Neural crest cell (in vitro differentiated cells): ENCODE results near the gene FARSB. TPM values are rescaled to one million over a fixed set of nuclear protein-coding genes. Genes with fewer than 3 reads are reported as not detected.

Experiments
- DNase-seq: peaks from one replicate; pipeline ENCODE4 v3.0.0; 2021; ENCODE audit warnings: low read depth, mixed read lengths, low spot score
- H3K27ac Mint-ChIP-seq: one replicate; pipeline ENCODE4 v1.8.0; 2021; ENCODE audit warnings: mild to moderate bottlenecking, mixed read lengths; ENCODE audit not compliant: unreplicated experiment
- H3K27me3 Mint-ChIP-seq: 2 replicates; pipeline ENCODE4 v1.8.0; 2021; ENCODE audit warnings: low read depth, mild to moderate bottlenecking, mixed read lengths
- H3K36me3 Mint-ChIP-seq: 2 replicates; pipeline ENCODE4 v1.8.0; 2021; ENCODE audit warnings: low read depth, mild to moderate bottlenecking, mixed read lengths
- H3K4me1 Mint-ChIP-seq: 2 replicates; pipeline ENCODE4 v1.8.0; 2021; ENCODE audit warnings: mixed read lengths
- H3K4me3 Mint-ChIP-seq: one replicate; pipeline ENCODE4 v1.8.0; 2021; ENCODE audit warnings: mild to moderate bottlenecking, mixed read lengths
- H3K9me3 Mint-ChIP-seq: 2 replicates; pipeline ENCODE4 v1.8.0; 2021; ENCODE audit warnings: mixed read lengths
- total RNA-seq: library from RNA; stranded (reverse); gene quantifications from 2 replicates; pipeline ENCODE4 v1.2.1, GENCODE V29; 2021
- TF ChIP-seq, protein P1 (sequence below): fragments of 200-600 bp; sonication (generic); conservative IDR thresholded peaks from 2 replicates; pipeline ENCODE4 v1.5.0; 2021; ENCODE audit warnings: antibody characterized with exemption, mild to moderate bottlenecking

The FARSB gene
- total RNA-seq, 1 donor from 2014 or later, result 38.7 TPM

GRCh38 chr2:222606306-222606705 is 49.6 kb downstream of the FARSB start:
- no peak for DNase-seq
- Mint-ChIP-seq H3K4me1 (peaks cover 3% of the 10 kb centered on the region), H3K36me3 (peaks cover 2% of the 10 kb centered on the region), H3K27me3 (no peaks in the 10 kb centered on the region), H3K9me3 (no peaks in the 10 kb centered on the region), H3K4me3 (no peak overlapping the region), H3K27ac (peak overlapping the region; percentile 30)
- TF ChIP-seq, protein P1, sequence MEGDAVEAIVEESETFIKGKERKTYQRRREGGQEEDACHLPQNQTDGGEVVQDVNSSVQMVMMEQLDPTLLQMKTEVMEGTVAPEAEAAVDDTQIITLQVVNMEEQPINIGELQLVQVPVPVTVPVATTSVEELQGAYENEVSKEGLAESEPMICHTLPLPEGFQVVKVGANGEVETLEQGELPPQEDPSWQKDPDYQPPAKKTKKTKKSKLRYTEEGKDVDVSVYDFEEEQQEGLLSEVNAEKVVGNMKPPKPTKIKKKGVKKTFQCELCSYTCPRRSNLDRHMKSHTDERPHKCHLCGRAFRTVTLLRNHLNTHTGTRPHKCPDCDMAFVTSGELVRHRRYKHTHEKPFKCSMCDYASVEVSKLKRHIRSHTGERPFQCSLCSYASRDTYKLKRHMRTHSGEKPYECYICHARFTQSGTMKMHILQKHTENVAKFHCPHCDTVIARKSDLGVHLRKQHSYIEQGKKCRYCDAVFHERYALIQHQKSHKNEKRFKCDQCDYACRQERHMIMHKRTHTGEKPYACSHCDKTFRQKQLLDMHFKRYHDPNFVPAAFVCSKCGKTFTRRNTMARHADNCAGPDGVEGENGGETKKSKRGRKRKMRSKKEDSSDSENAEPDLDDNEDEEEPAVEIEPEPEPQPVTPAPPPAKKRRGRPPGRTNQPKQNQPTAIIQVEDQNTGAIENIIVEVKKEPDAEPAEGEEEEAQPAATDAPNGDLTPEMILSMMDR, result no peak

DNA sequence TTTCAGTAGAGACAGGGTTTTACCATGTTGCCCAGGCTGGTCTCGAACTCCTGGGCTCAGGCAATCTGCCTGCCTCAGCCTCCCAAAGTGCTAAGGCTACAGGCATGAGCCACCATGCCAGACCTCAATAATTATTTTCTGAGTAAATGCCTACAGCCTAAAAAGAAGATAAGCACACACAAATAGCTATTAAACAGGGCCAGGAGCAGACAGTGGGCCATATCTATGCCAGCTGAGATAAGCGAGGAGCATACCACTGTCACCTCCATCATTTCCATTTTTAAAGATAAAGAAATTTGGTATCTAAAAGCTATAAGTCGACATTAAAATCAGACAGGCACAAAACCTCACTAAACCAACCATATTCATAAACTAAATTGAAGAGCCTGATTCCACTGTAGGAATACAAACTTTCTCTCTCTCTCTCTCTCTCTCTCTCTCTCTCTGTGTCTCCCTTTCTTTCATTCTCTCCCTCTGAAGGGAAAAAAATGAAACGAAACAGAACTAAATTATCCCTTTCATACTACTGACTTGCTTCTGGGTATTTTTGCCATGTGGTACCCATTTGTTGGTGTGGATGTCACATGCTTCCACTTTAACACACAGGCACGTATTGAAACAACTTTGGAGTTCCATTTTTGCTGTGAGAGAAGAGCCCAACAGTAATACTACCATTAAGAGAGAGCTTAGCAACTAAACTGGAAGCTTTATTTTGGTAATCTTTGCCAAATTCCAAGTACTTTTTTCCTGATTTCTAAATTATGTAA is 51.0 kb downstream of the FARSB start:
- Mint-ChIP-seq H3K27ac (no peak overlapping the region), H3K4me3 (no peak overlapping the region), H3K36me3 (peaks cover 2% of the 10 kb centered on the region), H3K9me3 (no peaks in the 10 kb centered on the region), H3K4me1 (peaks cover 3% of the 10 kb centered on the region), H3K27me3 (no peaks in the 10 kb centered on the region)
- no peak for DNase-seq
- TF ChIP-seq, protein P1, result no peak

- TF ChIP-seq, protein P1, result no peak
- no peaks in the 10 kb centered on the region for H3K27me3 Mint-ChIP-seq
- H3K4me1 Mint-ChIP-seq, result peaks cover 3% of the 10 kb centered on the region
- no peak overlapping the region for H3K4me3 Mint-ChIP-seq
- H3K9me3 Mint-ChIP-seq, result no peaks in the 10 kb centered on the region
- peaks cover 2% of the 10 kb centered on the region for H3K36me3 Mint-ChIP-seq
- no peak for DNase-seq
- no peak overlapping the region for H3K27ac Mint-ChIP-seq
These were observed 52.4 kb downstream of the FARSB start for GRCh38 chr2:222603501-222603900.

GRCh38 chr2:222598611-222599010 is 57.3 kb downstream of the FARSB start:
- no peak overlapping the region for H3K4me3 Mint-ChIP-seq
- DNase-seq, result no peak
- H3K36me3 Mint-ChIP-seq, result peaks cover 6% of the 10 kb centered on the region
- H3K27ac Mint-ChIP-seq, result no peak overlapping the region
- H3K4me1 Mint-ChIP-seq, result no peaks in the 10 kb centered on the region
- H3K9me3 Mint-ChIP-seq, result no peaks in the 10 kb centered on the region
- TF ChIP-seq, protein P1, result no peak
- H3K27me3 Mint-ChIP-seq, result no peaks in the 10 kb centered on the region

GRCh38 chr2:222595581-222595980 is 60.3 kb downstream of the FARSB start:
- H3K27me3 Mint-ChIP-seq, result no peaks in the 10 kb centered on the region
- H3K27ac Mint-ChIP-seq, result no peak overlapping the region
- TF ChIP-seq, protein P1, result no peak
- peaks cover 10% of the 10 kb centered on the region for H3K36me3 Mint-ChIP-seq
- no peaks in the 10 kb centered on the region for H3K4me1 Mint-ChIP-seq
- DNase-seq, result no peak
- no peaks in the 10 kb centered on the region for H3K9me3 Mint-ChIP-seq
- no peak overlapping the region for H3K4me3 Mint-ChIP-seq
